Stimulated activated CD8-positive, alpha-beta memory T cell treated with anti-CD3 and anti-CD28 coated beads, Interleukin-12 subunit alpha, Interleukin-12 subunit beta, amount 100 ng/mL, for 24 hours (primary cell): ENCODE results near the gene PRIMA1.
"Not testable (repeated sequence)": the region's sequence is repeated elsewhere in the genome, so short reads cannot be mapped to it uniquely, and the experiment has no call there.

Experiments used
- DNase-seq: peaks from one replicate; pipeline ENCODE4 v3.0.0-alpha.2; 2020; ENCODE audit errors: extremely low read depth

PRIMA1 gene

GRCh38 chr14:93788293-93788542 is at the start of gene PRIMA1:
Gene PRIMA1, minus strand, starts transcription at chr14:93788485. Its CDS starts 767 bp downstream, at chr14:93787718.
- DNase-seq = no peak

DNA sequence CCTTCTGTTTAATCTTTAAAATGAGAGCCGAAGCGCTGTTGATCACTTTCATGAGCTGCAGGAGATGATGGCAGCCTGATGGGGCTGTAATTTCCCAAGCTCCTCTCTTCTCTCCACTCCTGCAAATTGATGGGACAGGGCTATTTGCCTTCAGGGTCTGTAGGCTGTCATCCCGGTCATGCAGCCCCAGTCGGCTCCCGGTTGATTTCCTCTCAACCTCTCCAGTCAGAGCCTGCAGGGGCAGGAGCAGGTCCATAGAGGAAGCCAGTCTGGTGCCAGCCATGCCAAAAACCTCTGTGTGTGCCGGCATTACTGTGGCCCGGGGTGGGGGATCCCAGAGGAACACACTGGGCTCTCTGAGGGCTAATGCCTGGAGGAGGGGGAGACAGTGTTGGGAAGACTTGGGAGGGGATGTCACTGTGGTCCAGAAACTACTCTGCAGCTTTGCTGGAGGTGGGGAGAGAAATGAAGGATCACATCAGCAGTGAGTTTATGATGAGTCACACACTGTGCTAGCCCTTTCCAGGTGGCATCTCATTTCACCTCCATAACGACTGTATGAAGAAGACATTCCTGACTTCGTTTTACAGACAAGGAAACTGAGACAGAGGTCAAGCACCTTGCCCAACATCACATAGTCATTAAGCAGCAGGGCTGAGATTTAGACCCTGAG is 46.5 kb upstream of the PRIMA1 start:
- DNase-seq = no peak

- no peak for DNase-seq
Measured at GRCh38 chr14:93832665-93833064, 44.4 kb upstream of the PRIMA1 start.

DNA sequence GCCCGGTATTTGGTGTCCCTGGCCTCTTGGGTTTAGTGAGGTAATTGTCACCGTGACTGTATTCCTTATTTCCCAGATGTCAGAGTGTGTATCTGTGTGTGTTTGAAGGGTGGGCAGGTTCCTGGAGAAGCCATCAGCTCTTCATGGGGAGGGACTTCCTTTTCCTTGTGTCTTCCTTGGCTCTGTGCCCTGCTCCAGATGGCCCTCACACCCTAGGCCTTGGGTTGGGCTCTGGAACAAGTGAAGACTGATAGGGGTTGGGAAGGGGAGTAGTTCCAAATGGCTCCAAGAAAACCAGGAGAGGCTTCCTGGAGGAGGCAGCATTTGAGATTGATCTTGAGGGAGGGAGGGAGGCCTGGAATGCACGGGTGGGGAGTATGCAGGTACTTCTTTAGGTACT is 43.8 kb upstream of the PRIMA1 start:
- DNase-seq = no peak

DNA sequence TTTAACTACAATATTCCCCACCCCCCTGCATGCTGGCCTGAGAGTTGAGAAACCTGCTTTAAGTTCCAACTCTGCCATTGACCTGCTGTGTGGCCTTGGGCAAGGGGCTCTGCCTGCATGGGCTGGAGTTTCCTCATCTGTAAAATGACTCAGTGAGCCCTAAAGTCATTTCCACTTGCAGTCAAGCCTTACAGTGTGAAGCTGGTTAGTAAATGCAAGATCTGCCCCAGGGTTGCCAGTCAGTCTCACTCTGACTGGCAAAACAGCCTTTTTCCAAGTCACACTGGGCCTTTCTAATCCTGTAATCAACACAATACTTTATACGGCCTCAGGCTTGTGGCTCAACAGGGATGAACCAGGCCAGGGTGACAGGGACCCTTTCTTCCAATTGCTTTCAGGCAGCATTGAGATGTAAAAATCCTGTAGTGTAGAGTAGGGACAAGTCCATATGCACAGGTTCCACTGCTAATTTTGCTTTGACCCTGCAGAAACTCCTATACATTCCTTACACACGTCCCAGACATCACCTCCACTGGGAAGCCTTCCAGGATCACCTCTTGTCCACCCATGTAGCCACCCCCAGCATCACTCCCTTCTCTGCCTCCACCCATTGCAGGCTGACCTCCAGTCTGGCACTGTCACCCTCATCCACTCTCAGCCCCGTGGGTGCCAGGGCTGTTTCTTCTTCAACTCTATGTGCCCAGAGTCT is 42.6 kb upstream of the PRIMA1 start:
- no peak for DNase-seq

DNA sequence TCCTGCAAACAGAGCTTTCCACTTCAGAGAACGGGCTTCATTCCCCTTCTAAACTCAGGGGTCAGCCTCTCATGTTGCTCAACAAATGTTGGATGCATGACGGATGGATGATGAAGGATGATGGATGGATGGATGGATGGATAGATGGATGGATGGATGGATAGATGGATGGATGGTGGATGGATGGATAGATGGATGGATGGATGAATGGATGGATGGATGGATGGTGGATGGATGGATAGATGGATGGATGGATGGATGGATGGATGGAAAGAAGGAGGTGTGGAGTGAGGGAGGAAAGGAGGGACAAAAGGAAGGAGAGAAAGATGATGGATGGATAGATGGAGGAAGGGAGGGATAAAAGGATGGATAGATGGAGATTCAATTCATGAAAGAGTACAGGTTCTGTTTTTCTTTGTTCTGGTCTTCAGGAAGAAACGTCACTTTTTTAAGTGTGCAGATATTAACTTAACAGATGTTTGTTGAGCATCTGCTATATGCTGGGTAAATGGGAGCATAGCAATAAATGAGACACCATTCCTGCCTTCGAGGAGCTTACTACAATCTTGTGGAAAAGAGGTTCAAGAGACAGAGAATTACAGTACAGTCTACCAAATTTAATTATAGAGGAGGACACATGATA is 41.7 kb upstream of the PRIMA1 start:
- no peak for DNase-seq

DNA sequence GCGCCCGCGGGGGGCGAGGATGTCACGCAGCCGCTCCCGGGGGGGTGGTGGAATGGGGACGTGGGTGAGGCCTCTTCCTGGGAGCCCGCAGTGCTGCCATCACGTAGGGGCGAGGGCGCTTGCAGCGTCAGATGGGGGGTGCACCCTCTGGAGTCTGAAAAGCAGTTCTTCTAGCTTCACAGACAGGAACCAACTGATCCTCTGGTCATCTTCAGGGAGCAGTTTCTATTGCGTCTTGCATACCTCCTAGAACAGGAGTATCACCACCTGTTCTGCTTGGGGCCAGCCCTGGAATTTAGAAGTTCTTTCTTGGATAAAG is 36.9 kb upstream of the PRIMA1 start:
- DNase-seq = no peak

DNA sequence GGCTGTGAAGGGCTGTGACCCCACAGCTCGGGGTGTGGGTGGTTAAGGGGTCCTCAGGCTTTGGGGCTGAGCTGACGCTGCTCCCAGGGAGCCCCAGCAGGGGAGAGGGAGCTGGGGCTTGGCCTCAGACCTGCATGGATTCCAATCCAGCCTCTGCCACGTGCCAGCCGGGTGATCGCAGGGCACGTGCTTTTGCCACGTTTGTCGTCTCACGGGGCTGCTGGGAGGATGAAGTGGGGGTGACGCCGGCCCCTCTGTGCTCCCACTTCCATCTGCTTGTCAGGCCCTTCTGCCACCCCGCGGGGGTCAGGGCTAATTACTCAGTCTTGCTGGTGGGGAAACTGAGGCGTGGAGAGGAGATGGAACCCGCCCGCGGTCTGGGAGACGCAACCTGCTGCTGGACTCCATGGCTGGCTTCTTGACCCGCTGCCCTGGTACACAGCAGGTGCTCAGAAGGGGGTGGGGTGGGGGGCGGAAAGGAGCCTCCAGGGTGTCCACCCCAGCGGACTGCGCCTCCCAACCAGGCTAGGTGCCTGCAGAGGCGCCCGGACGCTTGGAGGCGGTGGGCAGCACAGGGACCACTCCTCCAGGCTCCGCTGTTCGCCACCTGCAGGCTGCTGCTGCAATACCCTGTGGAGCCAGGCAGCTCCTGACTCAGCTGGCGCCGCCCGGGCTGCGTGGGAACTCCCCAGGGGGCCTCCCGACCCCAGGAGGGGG is 36.4 kb upstream of the PRIMA1 start:
- DNase-seq = no peak

- no peak for DNase-seq
Measured at GRCh38 chr14:93824076-93824475, 35.8 kb upstream of the PRIMA1 start.

DNA sequence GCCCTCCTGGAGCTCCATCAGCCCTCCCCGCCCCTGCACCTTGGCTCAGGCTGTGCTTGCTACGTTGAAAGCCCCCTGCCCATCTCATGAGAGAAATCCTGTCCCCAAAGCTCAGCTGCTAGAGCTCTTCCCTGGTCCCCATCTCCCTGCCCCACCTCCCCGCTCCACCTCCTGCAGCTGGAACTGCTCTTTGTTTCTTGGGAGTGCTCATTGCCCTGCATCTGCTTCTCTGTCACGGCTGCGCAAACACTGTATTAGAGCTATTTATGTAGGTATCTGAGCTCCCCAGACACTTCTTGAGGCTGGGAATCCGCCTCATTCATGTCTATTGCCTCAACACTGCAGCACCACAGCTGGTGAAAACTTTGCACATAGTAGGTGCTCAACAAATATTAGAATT is 32.8 kb upstream of the PRIMA1 start:
- DNase-seq = no peak

DNA sequence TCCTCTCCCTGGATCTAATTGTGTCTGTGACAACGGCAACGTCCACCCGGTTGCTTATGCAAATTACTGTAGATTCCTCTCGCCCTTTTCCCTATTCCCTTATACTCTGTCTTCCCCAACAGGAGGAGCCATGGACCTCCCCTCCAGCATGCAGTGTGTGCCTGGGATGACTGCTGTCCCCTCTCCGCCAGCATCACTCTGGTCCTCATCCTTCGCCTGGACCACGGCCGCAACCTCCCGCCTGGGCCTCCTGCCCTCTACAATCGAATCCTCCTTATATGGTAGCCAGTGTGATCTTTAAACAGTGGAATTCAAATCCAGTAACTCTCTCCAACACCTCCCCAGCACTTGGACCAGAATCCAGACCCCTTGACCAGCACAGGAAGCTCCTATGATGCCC is 30.6 kb upstream of the PRIMA1 start:
- no peak for DNase-seq

DNA sequence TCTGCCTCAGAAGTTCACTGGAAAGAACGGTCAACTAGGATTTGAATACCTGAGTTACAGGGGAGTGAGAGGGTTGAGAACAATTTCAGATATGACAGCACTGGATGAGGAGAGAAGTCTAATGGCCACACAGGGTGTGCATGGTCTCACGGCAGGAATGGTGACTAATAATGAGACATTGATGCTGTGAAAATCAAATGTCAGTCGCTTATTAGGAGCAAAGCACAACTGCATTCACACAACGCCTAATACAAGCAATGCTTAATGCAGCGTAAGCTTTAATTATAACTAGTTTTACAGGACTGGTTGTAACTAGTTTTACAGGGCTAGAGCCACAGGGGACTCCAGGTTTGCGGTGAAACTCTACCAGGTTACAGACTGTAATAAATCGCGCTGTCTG is 23.4 kb upstream of the PRIMA1 start:
- DNase-seq = no peak

- no peak for DNase-seq
Measured at GRCh38 chr14:93811020-93811419, 22.7 kb upstream of the PRIMA1 start.

DNA sequence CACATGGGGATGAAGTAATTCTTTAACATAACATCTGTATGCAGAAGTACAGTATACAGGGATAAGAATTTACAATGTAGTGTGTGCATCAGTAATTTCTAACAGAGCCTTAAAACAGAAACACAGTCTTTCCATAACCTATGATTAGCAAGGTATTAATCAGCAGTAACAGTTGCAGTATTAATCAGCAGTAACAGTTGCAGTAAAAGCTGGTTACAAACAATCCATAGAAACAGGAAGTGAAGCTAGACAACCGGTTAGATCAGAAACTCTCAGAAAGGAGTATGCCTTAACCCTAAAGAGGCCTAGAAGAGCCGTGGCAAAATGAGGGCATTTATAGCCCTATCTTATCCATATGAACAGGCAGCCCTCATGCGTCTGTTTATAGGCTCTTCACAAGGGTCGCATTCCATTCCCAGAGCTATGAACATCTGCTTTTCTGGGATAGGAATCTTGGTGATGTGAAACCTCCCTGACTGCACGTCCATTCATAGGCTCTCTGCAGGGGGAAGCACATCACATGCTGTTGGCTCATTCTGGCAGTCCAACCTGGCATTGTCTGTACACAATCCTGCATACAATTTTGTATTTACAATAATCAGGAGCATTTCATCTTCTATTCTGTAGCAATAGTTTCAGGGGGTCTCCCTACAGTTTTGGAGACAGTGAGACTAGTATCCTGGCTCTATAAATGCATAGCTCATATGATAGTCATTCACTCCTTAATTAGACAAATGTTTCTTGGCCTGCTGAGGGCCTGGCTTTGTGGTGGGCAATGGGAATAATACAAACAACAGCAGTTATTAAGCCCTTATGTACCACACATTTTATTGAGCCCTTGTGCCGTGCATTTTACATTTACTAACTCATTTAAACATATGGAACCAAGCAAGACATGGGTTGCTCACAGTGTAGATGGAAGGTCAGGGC is 21.5 kb upstream of the PRIMA1 start:
- DNase-seq = not testable (repeated sequence)

- no peak for DNase-seq
Measured at GRCh38 chr14:93804654-93805053, 16.4 kb upstream of the PRIMA1 start.

GRCh38 chr14:93803408-93804318 is 15.4 kb upstream of the PRIMA1 start:
- no peak for DNase-seq

DNA sequence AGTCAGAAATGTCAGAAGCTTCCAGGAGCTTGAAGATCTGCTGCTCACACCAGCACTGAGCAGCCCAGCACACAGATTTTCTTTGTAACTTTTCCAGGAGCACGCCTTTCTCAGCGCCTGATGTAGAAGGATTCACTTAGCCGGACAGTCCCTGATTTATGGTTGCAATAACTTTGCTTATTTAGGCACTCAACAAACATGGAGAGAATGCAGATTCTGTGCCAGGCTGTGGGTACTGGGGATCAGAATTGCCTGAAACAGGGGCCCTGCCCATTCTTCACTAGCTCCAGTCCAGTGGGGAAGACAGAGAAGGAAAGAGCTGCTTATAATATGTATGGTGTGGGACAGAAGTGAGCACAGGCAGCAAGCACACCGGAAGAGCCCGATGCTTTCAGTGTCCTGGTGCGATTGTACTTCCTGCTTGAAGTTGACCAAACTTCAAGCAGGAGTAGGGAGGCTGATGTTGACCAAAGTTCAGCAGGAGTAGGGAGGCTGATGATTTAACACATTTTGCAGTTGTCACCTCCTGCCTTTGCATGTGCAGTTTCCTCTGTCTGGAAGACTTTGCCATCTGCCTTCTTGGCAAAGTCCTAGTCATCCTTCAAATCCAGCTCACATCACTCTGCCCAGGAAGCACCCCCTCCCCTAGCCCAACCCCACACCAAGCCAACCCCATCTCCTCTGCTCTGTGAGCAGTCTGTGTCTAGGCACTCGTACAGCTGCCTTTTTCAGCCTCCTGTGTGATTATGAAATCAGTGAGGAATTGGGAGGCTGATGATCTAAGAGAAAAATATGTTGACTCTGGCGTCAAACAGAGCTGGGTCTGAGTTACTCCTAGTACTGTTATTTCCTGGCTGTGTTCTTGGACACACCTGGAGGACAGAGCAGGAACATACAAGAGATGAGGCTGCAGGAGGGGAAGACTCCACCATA is 12.0 kb upstream of the PRIMA1 start:
- DNase-seq = no peak

DNA sequence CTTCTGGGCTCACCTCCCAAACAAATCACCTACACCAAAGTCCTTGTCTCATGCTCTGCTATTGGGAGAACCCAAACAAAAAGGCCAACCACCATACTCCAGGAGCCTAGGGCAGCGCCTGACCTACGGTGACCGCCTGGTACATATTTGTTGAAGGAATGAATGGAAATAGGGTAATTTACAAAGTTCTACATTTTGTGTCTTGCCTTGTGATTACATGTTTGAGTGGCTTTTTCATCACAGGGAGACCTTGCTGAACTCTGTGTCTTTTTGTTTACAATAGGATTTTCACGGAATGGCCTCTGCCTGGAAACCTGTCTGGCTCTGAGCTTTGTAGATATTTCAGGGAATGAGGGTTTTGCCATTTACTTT is 11.3 kb upstream of the PRIMA1 start:
- no peak for DNase-seq

- DNase-seq = no peak
Measured at GRCh38 chr14:93797536-93797935, 9.3 kb upstream of the PRIMA1 start.

DNA sequence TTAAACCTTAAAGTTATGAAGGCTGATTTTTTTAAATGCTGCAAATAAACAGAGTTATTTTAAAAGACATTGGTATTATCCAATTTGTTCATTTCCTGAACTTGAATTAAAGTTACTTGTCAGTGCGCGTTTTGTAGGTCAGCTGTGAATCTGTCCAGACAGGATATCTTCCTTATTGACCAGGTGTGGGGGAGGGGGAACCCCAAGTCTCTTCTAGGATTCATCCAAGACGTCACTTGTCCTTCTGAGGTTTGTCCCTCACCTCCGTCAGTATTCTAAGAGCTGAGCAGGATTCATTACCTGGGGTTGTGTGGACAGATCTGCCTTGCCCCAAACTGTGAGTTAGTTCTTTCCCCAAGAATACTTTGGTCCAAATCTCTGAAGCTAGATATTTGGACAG is 8.8 kb upstream of the PRIMA1 start:
- no peak for DNase-seq
